HG02610 (cell line): Measurements from ENCODE around the gene EXOSC10.
"Not testable (repeated sequence)": the region's sequence is repeated elsewhere in the genome, so short reads cannot be mapped to it uniquely, and the experiment has no call there.

Source experiments
- ATAC-seq: cut with Tn5 transposase; IDR thresholded peaks from one replicate; pipeline ENCODE4 v1.9.1; 2021; ENCODE audit warnings: mild to moderate bottlenecking, moderate library complexity; ENCODE audit not compliant: unreplicated experiment

Gene EXOSC10

GRCh38 chr1:11061652-11062365 lies 37.9 kb downstream of the EXOSC10 start:
- no peak for ATAC-seq

GRCh38 chr1:11059968-11060830 lies 39.5 kb downstream of the EXOSC10 start, which contains the start of gene SRM:
Gene SRM, minus strand, starts transcription at chr1:11060018. Its CDS starts 75 bp downstream, at chr1:11059943.
- ATAC-seq: peak; percentile 91

- ATAC-seq: peak; percentile 7
Observed at GRCh38 chr1:11059155-11059967, 40.3 kb downstream of the EXOSC10 start.

GRCh38 chr1:11058595-11059154 lies 41.0 kb downstream of the EXOSC10 start:
- no peak for ATAC-seq

GRCh38 chr1:11058026-11058425 lies 41.6 kb downstream of the EXOSC10 start:
- ATAC-seq: no peak

- ATAC-seq: no peak
Observed at GRCh38 chr1:11057477-11057876, 42.2 kb downstream of the EXOSC10 start.

- ATAC-seq: no peak
Observed at GRCh38 chr1:11056504-11056903, 43.2 kb downstream of the EXOSC10 start.

- ATAC-seq: no peak
Observed at GRCh38 chr1:11055676-11056075, 44.0 kb downstream of the EXOSC10 start.

- no peak for ATAC-seq
Observed at GRCh38 chr1:11054666-11055065, 45.0 kb downstream of the EXOSC10 start.

- no peak for ATAC-seq
Observed at GRCh38 chr1:11054181-11054580, 45.5 kb downstream of the EXOSC10 start.

- no peak for ATAC-seq
Observed at GRCh38 chr1:11053758-11054137, 45.9 kb downstream of the EXOSC10 start.

- ATAC-seq: no peak
Observed at GRCh38 chr1:11052839-11053757, 46.6 kb downstream of the EXOSC10 start.

GRCh38 chr1:11051781-11052511 lies 47.7 kb downstream of the EXOSC10 start:
- no peak for ATAC-seq

- not testable (repeated sequence) for ATAC-seq
Observed at GRCh38 chr1:11051121-11051520, 48.5 kb downstream of the EXOSC10 start.

- no peak for ATAC-seq
Observed at GRCh38 chr1:11046625-11047365, 52.9 kb downstream of the EXOSC10 start, which contains the start of gene MASP2. Gene MASP2, minus strand, starts transcription at chr1:11047239. Its CDS starts 32 bp downstream, at chr1:11047207.

- no peak for ATAC-seq
Observed at GRCh38 chr1:11046270-11046566, 53.5 kb downstream of the EXOSC10 start.

- no peak for ATAC-seq
Observed at GRCh38 chr1:11045428-11046269, 54.0 kb downstream of the EXOSC10 start.
